ENCODE data around the gene SAG.
"Not testable (repeated sequence)": the region's sequence is repeated elsewhere in the genome, so short reads cannot be mapped to it uniquely, and the experiment has no call there.

Gene SAG

GRCh38 chr2:233336091-233336490 lies 28.5 kb downstream of the SAG start:
- DNase-seq: not testable (repeated sequence)

- DNase-seq: no peak
Observed at GRCh38 chr2:233336541-233336940, 28.9 kb downstream of the SAG start.

- DNase-seq: no peak
Observed at GRCh38 chr2:233338046-233338445, 30.4 kb downstream of the SAG start.

- DNase-seq: no peak
Observed at GRCh38 chr2:233338812-233339368, 31.3 kb downstream of the SAG start.

- DNase-seq: no peak
Observed at GRCh38 chr2:233339427-233339826, 31.8 kb downstream of the SAG start.

GRCh38 chr2:233341296-233341695 lies 33.7 kb downstream of the SAG start:
- no peak for DNase-seq

GRCh38 chr2:233342301-233342700 lies 34.7 kb downstream of the SAG start:
- no peak for DNase-seq

GRCh38 chr2:233343171-233343705 lies 35.6 kb downstream of the SAG start:
- no peak for DNase-seq

- no peak for DNase-seq
Observed at GRCh38 chr2:233346376-233346775, 38.8 kb downstream of the SAG start.

- no peak for DNase-seq
Observed at GRCh38 chr2:233346930-233347329, 39.3 kb downstream of the SAG start.

GRCh38 chr2:233349005-233349998 lies 41.7 kb downstream of the SAG start:
- DNase-seq: no peak

- no peak for DNase-seq
Observed at GRCh38 chr2:233350708-233351107, 43.1 kb downstream of the SAG start.

- no peak for DNase-seq
Observed at GRCh38 chr2:233351423-233351822, 43.8 kb downstream of the SAG start.

- no peak for DNase-seq
Observed at GRCh38 chr2:233352141-233352842, 44.7 kb downstream of the SAG start.

GRCh38 chr2:233353101-233353768 lies 45.6 kb downstream of the SAG start:
- no peak for DNase-seq

- DNase-seq: peak; percentile 63
Observed at GRCh38 chr2:233353769-233354499, 46.3 kb downstream of the SAG start, which contains the start of gene DGKD. Gene DGKD, plus strand, starts transcription at chr2:233354494. Its CDS starts 25 bp downstream, at chr2:233354519.

GRCh38 chr2:233354500-233354924 lies 46.9 kb downstream of the SAG start:
- no peak for DNase-seq

GRCh38 chr2:233354971-233355574 lies 47.5 kb downstream of the SAG start:
- DNase-seq: no peak

- DNase-seq: no peak
Observed at GRCh38 chr2:233355916-233356315, 48.3 kb downstream of the SAG start.

- DNase-seq: no peak
Observed at GRCh38 chr2:233356546-233357308, 49.1 kb downstream of the SAG start.

GRCh38 chr2:233358335-233358734 lies 50.7 kb downstream of the SAG start:
- no peak for DNase-seq
